ENCODE results near the gene PEAK3.

The PEAK3 gene

DNA sequence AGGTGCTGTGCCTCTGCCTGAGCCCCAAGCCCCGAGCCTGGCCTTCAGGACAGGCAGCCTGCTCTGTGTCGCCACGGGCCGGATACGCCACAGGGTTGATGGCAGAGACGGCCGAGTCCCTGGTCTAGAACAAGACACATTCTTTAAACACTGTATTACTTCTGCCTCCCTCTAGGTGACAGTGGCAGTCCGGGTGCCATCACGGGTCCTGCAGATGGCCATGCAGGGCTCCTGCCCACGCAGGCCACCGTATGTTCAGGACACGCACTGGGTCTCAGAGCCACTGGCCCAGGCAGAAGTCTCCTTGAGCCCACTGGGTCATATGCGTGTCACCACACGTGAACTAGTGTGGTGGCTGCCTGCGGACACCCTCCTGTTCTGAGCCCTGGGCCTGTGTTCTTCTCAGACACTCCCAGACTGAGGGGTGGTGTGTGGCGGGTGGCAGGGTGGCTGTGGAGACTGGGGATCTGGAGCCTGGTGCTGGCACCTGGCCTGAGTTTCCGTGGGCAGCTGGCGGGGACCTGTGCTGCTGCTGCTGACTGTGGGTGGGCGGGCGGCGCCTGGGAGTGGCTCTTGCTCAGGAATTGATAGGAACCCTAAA lies 50.3 kb downstream of the PEAK3 start:
- Mint-ChIP-seq H3K4me1 (peaks cover 31 to 68% of the 10 kb centered on the region in 2 donors), H3K27me3 (no peaks in the 10 kb centered on the region), H3K27ac (peak overlapping the region; percentile 80), H3K4me3 (no peak overlapping the region), H3K9me3 (no peaks in the 10 kb centered on the region), H3K36me3 (peaks cover 54% of the 10 kb centered on the region in 2 donors)
- ATAC-seq (replicated peaks) (no peak), DNase-seq (no peak)

DNA sequence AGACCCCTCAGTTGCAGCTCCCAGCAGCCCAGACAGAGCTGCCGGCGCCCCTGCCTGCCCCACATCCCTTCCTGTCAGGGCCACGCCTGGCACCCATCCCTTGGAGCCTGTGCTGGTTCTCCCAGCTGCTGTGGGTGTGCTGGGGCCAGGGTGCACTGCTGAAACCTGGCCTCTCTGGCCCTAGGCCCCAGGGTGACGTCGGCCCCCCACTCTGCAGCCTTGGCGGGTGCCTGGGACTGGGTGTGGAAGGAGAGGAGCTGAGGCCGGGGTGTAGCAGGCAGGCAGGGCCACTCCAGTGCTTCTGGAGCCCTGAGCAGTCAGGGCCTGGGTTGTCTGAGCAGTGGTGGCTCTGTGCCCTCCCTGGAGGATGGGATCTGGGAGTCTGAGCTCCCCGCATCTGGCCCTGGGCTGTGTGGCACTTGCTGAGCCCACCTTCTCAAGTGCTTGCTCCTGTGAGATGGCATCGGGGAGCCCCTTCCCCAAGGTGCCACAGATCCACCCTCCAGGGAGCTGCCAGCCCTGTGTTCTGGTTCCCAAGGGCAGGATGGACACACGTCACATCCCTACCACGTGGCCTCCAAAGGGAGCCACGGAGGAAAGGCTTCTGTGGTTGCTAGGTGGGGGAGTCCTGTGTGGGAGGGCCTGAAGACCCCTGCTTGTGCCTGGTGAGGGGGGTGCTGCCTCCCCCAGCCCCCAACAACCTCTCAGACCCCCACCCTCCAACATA lies 51.0 kb downstream of the PEAK3 start:
- H3K27me3 Mint-ChIP-seq: no peaks in the 10 kb centered on the region
- H3K9me3 Mint-ChIP-seq: no peaks in the 10 kb centered on the region
- no peak for DNase-seq
- H3K36me3 Mint-ChIP-seq: peaks cover 50% of the 10 kb centered on the region in 2 donors
- peak overlapping the region; percentile 80 for H3K27ac Mint-ChIP-seq
- H3K4me1 Mint-ChIP-seq: peaks cover 26 to 61% of the 10 kb centered on the region in 2 donors
- no peak for ATAC-seq (replicated peaks)
- no peak overlapping the region for H3K4me3 Mint-ChIP-seq

DNA sequence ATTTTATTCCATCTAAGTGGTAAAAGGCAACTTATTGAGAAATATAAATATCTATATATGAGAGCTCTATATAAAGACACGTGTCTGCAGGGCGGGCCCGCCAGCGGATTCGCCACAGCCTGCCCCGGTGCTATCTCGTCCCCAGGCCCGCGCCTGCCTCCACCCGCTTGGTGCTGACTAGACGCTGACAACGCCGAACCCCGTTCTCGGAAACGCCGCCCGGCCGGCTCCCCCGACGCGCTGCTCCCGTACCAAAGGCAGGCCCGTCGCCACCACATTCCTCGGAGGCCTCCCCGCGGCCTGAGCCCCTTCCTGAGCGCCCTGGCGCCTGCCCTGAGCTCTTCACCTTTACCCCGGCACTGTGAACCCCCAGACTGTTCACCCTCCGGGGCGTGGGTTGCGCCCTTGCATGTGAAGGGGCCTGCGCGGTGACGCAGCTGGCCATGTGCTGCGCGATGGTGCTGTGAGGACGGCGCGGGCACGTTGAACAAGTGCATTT lies 51.9 kb downstream of the PEAK3 start:
- H3K4me1 Mint-ChIP-seq: peaks cover 25 to 57% of the 10 kb centered on the region in 2 donors
- H3K9me3 Mint-ChIP-seq: no peaks in the 10 kb centered on the region
- DNase-seq (no peak), ATAC-seq (replicated peaks) (no peak)
- no peak overlapping the region for H3K4me3 Mint-ChIP-seq
- H3K27ac Mint-ChIP-seq: peak overlapping the region; percentile 54
- no peaks in the 10 kb centered on the region for H3K27me3 Mint-ChIP-seq
- peaks cover 54% of the 10 kb centered on the region in 2 donors for H3K36me3 Mint-ChIP-seq

DNA sequence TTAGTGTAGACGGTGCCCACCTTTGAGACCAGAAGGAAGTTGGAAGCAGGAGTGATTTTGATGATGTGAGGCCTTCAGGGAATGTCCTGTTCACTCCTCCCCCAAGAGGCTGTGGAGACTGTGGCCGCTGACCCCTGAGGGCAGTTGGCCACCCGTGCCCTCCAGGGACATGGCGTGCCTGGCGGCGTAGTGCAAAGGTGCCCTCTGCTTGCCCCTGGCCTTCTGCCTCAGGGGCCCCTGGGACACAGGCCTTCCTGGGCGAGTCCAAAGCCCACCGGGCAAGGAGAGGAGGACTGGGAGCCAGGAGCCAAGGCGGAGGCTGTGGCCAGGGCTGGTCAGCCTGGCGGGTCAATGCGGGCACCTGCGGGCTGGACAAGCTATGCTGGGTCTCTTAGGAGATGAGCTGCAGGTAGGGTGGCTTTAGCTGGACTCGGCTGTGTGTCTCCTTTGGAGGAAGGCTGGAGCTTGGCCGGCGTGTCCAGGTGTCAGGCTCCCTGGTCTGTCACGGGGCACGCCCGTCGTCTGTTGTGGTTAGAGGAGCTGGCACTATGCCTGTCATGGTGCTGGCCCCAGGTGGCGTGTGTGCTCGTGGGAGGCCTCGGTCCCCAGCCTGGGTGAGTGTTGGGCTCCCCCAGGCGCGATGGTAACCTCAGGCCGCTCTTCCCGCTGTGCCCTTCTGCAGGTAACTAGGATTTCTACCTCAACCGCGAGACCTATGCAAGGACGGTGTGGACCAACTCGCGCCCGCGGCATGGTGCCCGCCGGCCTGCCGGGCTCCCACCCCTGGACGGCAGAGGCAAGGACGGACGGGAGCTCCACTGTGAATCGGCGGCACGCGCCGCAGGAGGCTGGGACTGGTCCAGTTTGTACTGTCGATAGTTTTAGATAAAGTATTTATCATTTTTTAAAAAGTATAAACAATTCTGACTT lies 52.6 kb downstream of the PEAK3 start:
- H3K36me3 Mint-ChIP-seq: peaks cover 58 to 61% of the 10 kb centered on the region in 2 donors

GRCh38 chr19:2228157-2229030 lies 53.6 kb downstream of the PEAK3 start:
- ATAC-seq (replicated peaks) (no peak), DNase-seq (no peak)
- Mint-ChIP-seq H3K27me3 (no peaks in the 10 kb centered on the region), H3K4me3 (peak overlapping the region in 1 of 2 donors; percentile 13), H3K27ac (peak overlapping the region; percentile 89), H3K4me1 (peaks cover 23 to 56% of the 10 kb centered on the region in 2 donors), H3K9me3 (no peaks in the 10 kb centered on the region), H3K36me3 (peaks cover 59 to 60% of the 10 kb centered on the region in 2 donors)

More for the DNA sequence above, 52.6 kb downstream of the PEAK3 start:
- peaks cover 24 to 56% of the 10 kb centered on the region in 2 donors for H3K4me1 Mint-ChIP-seq
- no peak for DNase-seq
- H3K27me3 Mint-ChIP-seq: no peaks in the 10 kb centered on the region
- peak overlapping the region; percentile 89 for H3K27ac Mint-ChIP-seq
- H3K4me3 Mint-ChIP-seq: peak overlapping the region in 1 of 2 donors; percentile 13
- H3K9me3 Mint-ChIP-seq: no peaks in the 10 kb centered on the region
- ATAC-seq (replicated peaks): no peak

DNA sequence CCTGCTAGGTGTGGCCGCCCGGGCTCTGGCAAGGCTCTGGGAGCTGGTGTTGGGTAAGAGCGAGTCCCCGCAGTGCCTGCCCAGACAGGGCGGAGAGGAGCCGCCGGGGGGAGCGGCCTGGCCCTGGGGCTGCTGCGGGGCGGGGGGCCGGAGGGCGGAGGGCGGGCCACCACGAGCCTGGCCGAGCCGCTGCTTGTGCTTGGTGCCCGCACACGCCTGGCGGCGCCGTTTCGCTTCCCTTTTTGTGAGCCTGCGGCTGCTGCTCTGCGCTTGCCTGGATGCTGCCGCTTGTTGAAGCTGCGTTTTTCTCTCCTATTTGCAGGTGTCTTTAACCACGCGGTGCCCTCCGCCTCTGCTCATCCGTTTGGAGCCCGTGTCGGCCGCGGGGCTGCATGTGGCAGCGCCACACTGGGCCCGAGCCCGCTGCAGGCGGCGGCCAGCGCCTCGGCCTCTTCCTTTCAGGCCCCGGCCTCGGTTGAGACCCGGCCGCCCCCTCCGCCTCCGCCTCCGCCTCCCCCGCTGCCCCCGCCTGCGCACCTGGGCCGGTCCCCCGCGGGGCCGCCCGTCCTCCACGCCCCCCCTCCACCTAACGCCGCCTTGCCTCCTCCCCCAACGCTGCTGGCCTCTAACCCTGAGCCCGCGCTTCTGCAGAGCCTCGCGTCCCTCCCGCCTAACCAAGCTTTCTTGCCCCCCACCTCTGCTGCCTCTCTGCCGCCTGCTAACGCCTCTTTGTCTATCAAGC lies 54.4 kb downstream of the PEAK3 start:
- peaks cover 59 to 60% of the 10 kb centered on the region in 2 donors for H3K36me3 Mint-ChIP-seq
- no peaks in the 10 kb centered on the region for H3K27me3 Mint-ChIP-seq
- no peak overlapping the region for H3K4me3 Mint-ChIP-seq
- DNase-seq (no peak), ATAC-seq (replicated peaks) (no peak)
- peaks cover 25 to 54% of the 10 kb centered on the region in 2 donors for H3K4me1 Mint-ChIP-seq
- H3K27ac Mint-ChIP-seq: peak overlapping the region; percentile 20
- H3K9me3 Mint-ChIP-seq: no peaks in the 10 kb centered on the region

- no peak for ATAC-seq (replicated peaks)
- no peak overlapping the region for H3K27ac Mint-ChIP-seq
- no peaks in the 10 kb centered on the region for H3K27me3 Mint-ChIP-seq
Measured at GRCh38 chr19:2226840-2227360, 55.1 kb downstream of the PEAK3 start.

DNA sequence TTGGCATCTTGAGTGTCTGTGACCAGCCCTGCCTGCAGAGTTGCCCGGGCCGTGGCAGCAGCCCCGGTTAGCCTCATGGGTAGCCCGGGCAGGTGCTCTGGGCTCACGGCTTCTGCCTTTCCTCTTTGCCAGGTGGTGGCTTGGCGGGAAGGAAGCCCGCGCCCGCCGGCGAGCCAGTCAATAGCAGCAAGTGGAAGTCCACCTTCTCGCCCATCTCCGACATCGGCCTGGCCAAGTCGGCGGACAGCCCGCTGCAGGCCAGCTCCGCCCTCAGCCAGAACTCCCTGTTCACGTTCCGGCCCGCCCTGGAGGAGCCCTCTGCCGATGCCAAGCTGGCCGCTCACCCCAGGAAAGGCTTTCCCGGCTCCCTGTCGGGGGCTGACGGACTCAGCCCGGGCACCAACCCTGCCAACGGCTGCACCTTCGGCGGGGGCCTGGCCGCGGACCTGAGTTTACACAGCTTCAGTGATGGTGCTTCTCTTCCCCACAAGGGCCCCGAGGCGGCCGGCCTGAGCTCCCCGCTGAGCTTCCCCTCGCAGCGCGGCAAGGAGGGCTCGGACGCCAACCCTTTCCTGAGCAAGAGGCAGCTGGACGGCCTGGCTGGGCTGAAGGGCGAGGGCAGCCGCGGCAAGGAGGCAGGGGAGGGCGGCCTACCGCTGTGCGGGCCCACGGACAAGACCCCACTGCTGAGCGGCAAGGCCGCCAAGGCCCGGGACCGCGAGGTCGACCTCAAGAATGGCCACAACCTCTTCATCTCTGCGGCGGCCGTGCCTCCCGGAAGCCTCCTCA lies 55.7 kb downstream of the PEAK3 start:
- Mint-ChIP-seq H3K27me3 (no peaks in the 10 kb centered on the region), H3K4me3 (no peak overlapping the region), H3K36me3 (peaks cover 55 to 58% of the 10 kb centered on the region in 2 donors), H3K4me1 (peaks cover 25 to 58% of the 10 kb centered on the region in 2 donors), H3K9me3 (no peaks in the 10 kb centered on the region), H3K27ac (peak overlapping the region; percentile 22)
- ATAC-seq (replicated peaks): no peak
- DNase-seq: no peak

More at GRCh38 chr19:2226840-2227360, 55.1 kb downstream of the PEAK3 start:
- Mint-ChIP-seq H3K9me3 (no peaks in the 10 kb centered on the region), H3K36me3 (peaks cover 57 to 60% of the 10 kb centered on the region in 2 donors), H3K4me3 (no peak overlapping the region), H3K4me1 (peaks cover 25 to 56% of the 10 kb centered on the region in 2 donors)
- no peak for DNase-seq

DNA sequence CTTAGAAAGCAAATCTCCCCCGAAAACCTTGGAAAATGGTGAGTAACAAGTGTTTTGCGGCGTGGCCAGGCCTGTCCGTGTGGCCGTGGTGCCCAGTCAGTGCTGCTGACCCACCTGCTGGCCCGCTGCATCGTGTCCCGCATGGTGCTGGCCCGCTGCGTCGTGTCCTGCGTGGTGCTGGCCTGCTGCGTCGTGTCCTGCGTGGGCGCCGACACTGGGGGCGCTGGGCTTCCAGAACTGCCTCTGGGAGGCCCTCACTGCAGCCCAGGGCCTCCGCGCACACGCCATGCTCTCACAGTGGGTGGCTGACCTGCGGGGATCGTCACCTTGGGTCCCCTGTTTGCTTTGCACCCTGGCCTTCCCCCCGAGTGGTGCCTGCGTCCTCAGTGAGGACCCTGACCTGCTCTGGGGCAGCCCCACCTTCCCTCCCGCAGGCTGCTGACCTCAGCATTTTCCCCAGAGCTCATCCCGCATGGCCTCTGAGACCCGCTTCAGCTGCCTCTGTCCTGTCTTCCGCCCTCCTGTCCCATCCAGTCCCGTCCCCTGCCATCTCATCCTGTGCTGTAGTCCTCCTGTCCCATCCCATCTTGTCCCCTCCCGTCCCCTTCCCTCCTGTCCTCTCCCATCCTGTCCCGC lies 56.4 kb downstream of the PEAK3 start:
- peaks cover 23 to 61% of the 10 kb centered on the region in 2 donors for H3K4me1 Mint-ChIP-seq
- peak overlapping the region in 1 of 2 donors; percentile 32 for H3K4me3 Mint-ChIP-seq
- DNase-seq (no peak), ATAC-seq (replicated peaks) (no peak)
- H3K36me3 Mint-ChIP-seq: peaks cover 56 to 58% of the 10 kb centered on the region in 2 donors
- peak overlapping the region; percentile 22 for H3K27ac Mint-ChIP-seq
- H3K27me3 Mint-ChIP-seq: no peaks in the 10 kb centered on the region
- H3K9me3 Mint-ChIP-seq: no peaks in the 10 kb centered on the region

GRCh38 chr19:2224754-2225349 lies 57.1 kb downstream of the PEAK3 start:
- no peaks in the 10 kb centered on the region for H3K9me3 Mint-ChIP-seq
- H3K27ac Mint-ChIP-seq: peak overlapping the region; percentile 65
- peaks cover 23 to 59% of the 10 kb centered on the region in 2 donors for H3K4me1 Mint-ChIP-seq
- ATAC-seq (replicated peaks) (no peak), DNase-seq (no peak)
- H3K4me3 Mint-ChIP-seq: no peak overlapping the region
- peaks cover 59 to 61% of the 10 kb centered on the region in 2 donors for H3K36me3 Mint-ChIP-seq
- no peaks in the 10 kb centered on the region for H3K27me3 Mint-ChIP-seq

Data from stimulated activated naive B cell treated with anti-CD40 and anti-IgM and Interleukin-4, amounts not matched to agents 10 μg/mL and 1 μg/mL and 100 μg/mL, for 72 hours (primary cell).